ENCODE results near the gene CLCN1.
A peak's percentile ranks its signal among the peaks of the same experiment; 100 is the strongest.
"Not testable (repeated sequence)": the region's sequence is repeated elsewhere in the genome, so short reads cannot be mapped to it uniquely, and the experiment has no call there.

CLCN1 gene

GRCh38 chr7:143288836-143289235 is 27.1 kb upstream of the CLCN1 start:
- peaks cover 52% of the 10 kb centered on the region for H3K4me1 ChIP-seq (ENCODE audit: insufficient read depth, low read length)
- peaks cover 36% of the 10 kb centered on the region for H4K20me1 ChIP-seq (ENCODE audit: insufficient read depth, low read length)
- H3K79me2 ChIP-seq (ENCODE audit: insufficient read depth, low read length), result peaks cover 62% of the 10 kb centered on the region
- no peaks in the 10 kb centered on the region for H3K9me3 ChIP-seq (ENCODE audit: insufficient read depth, low read length, severe bottlenecking)
- TF ChIP-seq EZH2 (IDR thresholded peaks at IDR 0.05; ENCODE audit: borderline replicate concordance, low read depth, low read length, severe bottlenecking), result no peak
- TF ChIP-seq, protein P1, sequence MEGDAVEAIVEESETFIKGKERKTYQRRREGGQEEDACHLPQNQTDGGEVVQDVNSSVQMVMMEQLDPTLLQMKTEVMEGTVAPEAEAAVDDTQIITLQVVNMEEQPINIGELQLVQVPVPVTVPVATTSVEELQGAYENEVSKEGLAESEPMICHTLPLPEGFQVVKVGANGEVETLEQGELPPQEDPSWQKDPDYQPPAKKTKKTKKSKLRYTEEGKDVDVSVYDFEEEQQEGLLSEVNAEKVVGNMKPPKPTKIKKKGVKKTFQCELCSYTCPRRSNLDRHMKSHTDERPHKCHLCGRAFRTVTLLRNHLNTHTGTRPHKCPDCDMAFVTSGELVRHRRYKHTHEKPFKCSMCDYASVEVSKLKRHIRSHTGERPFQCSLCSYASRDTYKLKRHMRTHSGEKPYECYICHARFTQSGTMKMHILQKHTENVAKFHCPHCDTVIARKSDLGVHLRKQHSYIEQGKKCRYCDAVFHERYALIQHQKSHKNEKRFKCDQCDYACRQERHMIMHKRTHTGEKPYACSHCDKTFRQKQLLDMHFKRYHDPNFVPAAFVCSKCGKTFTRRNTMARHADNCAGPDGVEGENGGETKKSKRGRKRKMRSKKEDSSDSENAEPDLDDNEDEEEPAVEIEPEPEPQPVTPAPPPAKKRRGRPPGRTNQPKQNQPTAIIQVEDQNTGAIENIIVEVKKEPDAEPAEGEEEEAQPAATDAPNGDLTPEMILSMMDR (IDR thresholded peaks at IDR 0.05; ENCODE audit: borderline replicate concordance, extremely low read depth, low read length, poor library complexity, severe bottlenecking), result no peak
- ATAC-seq (ENCODE audit: insufficient read depth, low read depth) (no peak), DNase-seq (no peak)
- H3K9ac ChIP-seq (ENCODE audit: low read depth, low read length), result peak overlapping the region; percentile 78
- peak overlapping the region; percentile 77 for H3K4me2 ChIP-seq (ENCODE audit: insufficient read depth, low read length)
- H3K36me3 ChIP-seq (ENCODE audit: insufficient read depth, low read length), result peaks cover 44% of the 10 kb centered on the region
- peak overlapping the region; percentile 68 for H2AFZ ChIP-seq (ENCODE audit: low read depth, low read length)
- peak overlapping the region; percentile 92 for H3K27ac ChIP-seq (ENCODE audit: low read length)
- H3K27me3 ChIP-seq (ENCODE audit: insufficient read depth, low read length, poor library complexity), result no peaks in the 10 kb centered on the region
- peak overlapping the region; percentile 67 to 87 for H3K4me3 ChIP-seq (ENCODE audit: low read depth in 1 of 2, low read length in 2 of 2)

DNA sequence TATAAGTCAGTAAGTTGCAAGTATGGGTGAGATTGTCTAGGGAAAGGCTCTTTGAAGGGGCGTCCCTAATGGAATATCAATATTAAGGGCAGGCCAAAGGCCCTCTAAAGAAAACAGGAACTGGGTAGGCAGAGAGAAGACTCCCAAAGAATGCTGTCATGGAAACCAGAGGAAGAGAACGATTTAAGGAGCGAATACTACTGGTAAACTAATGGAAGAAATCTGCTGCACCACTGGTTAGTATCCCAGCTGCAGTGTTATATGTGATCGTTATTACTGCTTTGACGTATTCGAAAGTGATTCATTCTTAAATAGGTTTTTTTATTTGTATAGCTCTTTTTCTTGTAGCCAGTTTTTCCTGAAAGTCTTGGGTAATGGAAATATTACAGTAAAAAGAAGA is 26.5 kb upstream of the CLCN1 start:
- no peak for ATAC-seq (ENCODE audit: insufficient read depth, low read depth)
- peaks cover 52% of the 10 kb centered on the region for H3K4me1 ChIP-seq (ENCODE audit: insufficient read depth, low read length)
- no peaks in the 10 kb centered on the region for H3K9me3 ChIP-seq (ENCODE audit: insufficient read depth, low read length, severe bottlenecking)
- no peak overlapping the region for H2AFZ ChIP-seq (ENCODE audit: low read depth, low read length)
- peaks cover 42% of the 10 kb centered on the region for H4K20me1 ChIP-seq (ENCODE audit: insufficient read depth, low read length)
- peaks cover 50% of the 10 kb centered on the region for H3K36me3 ChIP-seq (ENCODE audit: insufficient read depth, low read length)
- peak overlapping the region; percentile 67 to 87 for H3K4me3 ChIP-seq (ENCODE audit: low read depth in 1 of 2, low read length in 2 of 2)
- H3K9ac ChIP-seq (ENCODE audit: low read depth, low read length), result peak overlapping the region; percentile 78
- peak overlapping the region; percentile 77 for H3K4me2 ChIP-seq (ENCODE audit: insufficient read depth, low read length)
- DNase-seq, result no peak
- no peaks in the 10 kb centered on the region for H3K27me3 ChIP-seq (ENCODE audit: insufficient read depth, low read length, poor library complexity)
- peaks cover 68% of the 10 kb centered on the region for H3K79me2 ChIP-seq (ENCODE audit: insufficient read depth, low read length)
- H3K27ac ChIP-seq (ENCODE audit: low read length), result peak overlapping the region; percentile 92
- TF ChIP-seq, protein P1 (IDR thresholded peaks at IDR 0.05; ENCODE audit: borderline replicate concordance, extremely low read depth, low read length, poor library complexity, severe bottlenecking), result no peak
- TF ChIP-seq EZH2 (IDR thresholded peaks at IDR 0.05; ENCODE audit: borderline replicate concordance, low read depth, low read length, severe bottlenecking), result no peak

DNA sequence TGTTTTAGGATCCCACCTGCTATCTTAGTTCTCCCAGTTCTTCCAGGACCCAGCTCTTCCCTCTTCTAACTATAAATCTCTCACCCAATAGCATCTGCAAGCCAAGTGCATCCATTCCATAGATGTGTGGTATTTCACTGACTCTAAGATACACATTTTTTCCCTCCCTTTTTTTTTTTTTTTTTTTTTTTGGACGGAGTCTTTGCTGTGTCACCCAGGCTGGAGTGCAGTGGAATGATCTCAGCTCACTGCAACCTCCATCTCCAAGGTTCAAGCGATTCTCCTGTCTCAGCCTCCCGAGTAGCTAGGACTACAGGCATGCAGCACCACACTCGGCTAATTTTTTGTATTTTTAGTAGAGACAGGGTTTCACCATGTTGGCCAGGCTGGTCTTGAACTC is 26.0 kb upstream of the CLCN1 start:
- Histone ChIP-seq H3K4me1 (ENCODE audit: insufficient read depth, low read length) (peaks cover 55% of the 10 kb centered on the region), H3K27ac (ENCODE audit: low read length) (peak overlapping the region; percentile 92), H3K9ac (ENCODE audit: low read depth, low read length) (peak overlapping the region; percentile 78), H3K4me3 (ENCODE audit: low read depth in 1 of 2, low read length in 2 of 2) (peak overlapping the region; percentile 67 to 87; a peak in 3 of 4 replicates), H3K36me3 (ENCODE audit: insufficient read depth, low read length) (peaks cover 54% of the 10 kb centered on the region), H3K4me2 (ENCODE audit: insufficient read depth, low read length) (peak overlapping the region; percentile 77), H4K20me1 (ENCODE audit: insufficient read depth, low read length) (peaks cover 44% of the 10 kb centered on the region), H3K79me2 (ENCODE audit: insufficient read depth, low read length) (peaks cover 72% of the 10 kb centered on the region)
- not testable (repeated sequence) for DNase-seq; H3K9me3 ChIP-seq (ENCODE audit: insufficient read depth, low read length, severe bottlenecking); H2AFZ ChIP-seq (ENCODE audit: low read depth, low read length); ATAC-seq (ENCODE audit: insufficient read depth, low read depth); H3K27me3 ChIP-seq (ENCODE audit: insufficient read depth, low read length, poor library complexity)

DNA sequence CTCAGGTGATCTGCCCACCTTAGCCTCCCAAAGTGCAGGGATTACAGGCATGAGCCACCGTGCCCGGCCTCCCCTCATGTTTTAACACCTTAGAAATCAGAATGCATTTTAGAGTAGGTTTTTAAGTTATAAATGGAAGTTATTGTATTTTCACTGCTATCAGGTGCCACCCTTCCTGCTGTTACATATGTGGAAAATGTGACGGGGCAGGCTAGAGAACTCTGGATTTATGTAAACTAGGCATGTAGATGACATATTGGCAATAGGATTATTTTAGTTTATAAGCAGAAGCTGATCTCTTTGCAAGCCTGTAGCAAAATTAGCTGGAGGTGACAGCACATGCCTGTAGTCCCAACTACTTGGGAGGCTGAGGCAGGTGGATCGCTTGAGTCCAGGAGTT is 25.6 kb upstream of the CLCN1 start:
- Histone ChIP-seq H3K9me3 (ENCODE audit: insufficient read depth, low read length, severe bottlenecking) (no peaks in the 10 kb centered on the region), H4K20me1 (ENCODE audit: insufficient read depth, low read length) (peaks cover 46% of the 10 kb centered on the region), H2AFZ (ENCODE audit: low read depth, low read length) (no peak overlapping the region), H3K27ac (ENCODE audit: low read length) (peak overlapping the region; percentile 38), H3K79me2 (ENCODE audit: insufficient read depth, low read length) (peaks cover 76% of the 10 kb centered on the region), H3K4me1 (ENCODE audit: insufficient read depth, low read length) (peaks cover 55% of the 10 kb centered on the region), H3K9ac (ENCODE audit: low read depth, low read length) (peak overlapping the region; percentile 78), H3K4me2 (ENCODE audit: insufficient read depth, low read length) (peak overlapping the region; percentile 77), H3K4me3 (ENCODE audit: low read depth in 1 of 2, low read length in 2 of 2) (peak overlapping the region; percentile 0 to 67; a peak in 3 of 4 replicates), H3K36me3 (ENCODE audit: insufficient read depth, low read length) (peaks cover 58% of the 10 kb centered on the region), H3K27me3 (ENCODE audit: insufficient read depth, low read length, poor library complexity) (no peaks in the 10 kb centered on the region)
- ATAC-seq (ENCODE audit: insufficient read depth, low read depth) (no peak), DNase-seq (no peak)
- TF ChIP-seq, protein P1 (IDR thresholded peaks at IDR 0.05; ENCODE audit: borderline replicate concordance, extremely low read depth, low read length, poor library complexity, severe bottlenecking), result no peak
- TF ChIP-seq EZH2 (IDR thresholded peaks at IDR 0.05; ENCODE audit: borderline replicate concordance, low read depth, low read length, severe bottlenecking), result no peak
